NCI-H1092 treated with DMSO at 0.1 percent for 48 hours (cell line): ENCODE data around the gene RPP25L.
"Not testable (repeated sequence)": the region's sequence is repeated elsewhere in the genome, so short reads cannot be mapped to it uniquely, and the experiment has no call there.

Experiments
- DNase-seq: peaks from one replicate; lab custom pipeline; 2025; lab: John Stamatoyannopoulos, UW

RPP25L gene, protein sequence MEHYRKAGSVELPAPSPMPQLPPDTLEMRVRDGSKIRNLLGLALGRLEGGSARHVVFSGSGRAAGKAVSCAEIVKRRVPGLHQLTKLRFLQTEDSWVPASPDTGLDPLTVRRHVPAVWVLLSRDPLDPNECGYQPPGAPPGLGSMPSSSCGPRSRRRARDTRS

DNA sequence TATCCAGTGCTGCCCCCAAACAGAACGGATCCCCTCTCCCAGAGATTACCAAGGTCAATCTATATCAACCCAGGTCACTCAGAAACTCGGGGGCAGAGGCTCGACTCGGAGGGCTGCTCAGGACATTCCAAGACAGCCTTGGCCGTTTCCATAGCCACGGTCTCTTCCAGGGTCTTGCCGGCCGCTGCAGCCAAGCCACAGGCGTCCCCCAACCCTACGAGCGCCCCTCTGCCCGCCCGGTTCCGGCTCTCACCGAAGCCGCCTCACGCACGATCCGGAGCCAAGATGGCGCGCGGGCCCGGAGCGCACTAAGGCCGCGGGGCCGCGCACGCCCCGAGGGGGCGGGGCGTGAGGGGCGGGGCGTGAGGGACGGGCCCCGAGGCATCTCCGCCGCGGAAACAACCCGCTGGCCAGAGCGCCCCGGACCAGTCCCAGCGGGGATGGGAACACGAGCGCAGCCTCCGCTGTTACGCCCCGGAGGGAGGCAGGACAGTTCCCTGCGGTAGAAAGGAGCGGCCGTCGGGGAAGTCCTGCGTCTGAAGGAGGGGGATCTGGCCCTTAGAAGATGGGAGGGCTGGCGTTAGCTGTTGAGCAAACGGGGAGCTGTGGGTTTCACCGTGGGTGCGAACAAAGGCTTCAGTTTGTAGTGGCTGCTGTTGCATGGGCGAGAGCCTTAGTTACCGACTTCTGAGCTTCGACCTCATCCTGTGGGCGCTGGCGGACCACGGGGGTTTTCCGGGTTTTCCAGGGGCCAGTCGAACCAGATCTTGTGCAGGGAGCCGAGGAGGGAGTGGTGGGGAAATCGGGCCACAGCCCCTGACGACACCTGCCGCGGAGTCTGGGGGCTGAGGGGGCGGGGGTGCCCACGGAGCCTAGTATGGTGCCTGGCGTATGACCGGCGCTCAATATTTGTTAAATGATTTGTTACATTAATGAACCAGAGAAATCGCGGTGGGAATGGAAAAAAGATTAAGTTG is at the start of gene RPP25L:
TSS of gene RPP25L (minus strand) at position 287 of the 977 bp plus-strand sequence. CDS start 801 bp downstream, outside the sequence.
- peak; percentile 76 for DNase-seq

DNA sequence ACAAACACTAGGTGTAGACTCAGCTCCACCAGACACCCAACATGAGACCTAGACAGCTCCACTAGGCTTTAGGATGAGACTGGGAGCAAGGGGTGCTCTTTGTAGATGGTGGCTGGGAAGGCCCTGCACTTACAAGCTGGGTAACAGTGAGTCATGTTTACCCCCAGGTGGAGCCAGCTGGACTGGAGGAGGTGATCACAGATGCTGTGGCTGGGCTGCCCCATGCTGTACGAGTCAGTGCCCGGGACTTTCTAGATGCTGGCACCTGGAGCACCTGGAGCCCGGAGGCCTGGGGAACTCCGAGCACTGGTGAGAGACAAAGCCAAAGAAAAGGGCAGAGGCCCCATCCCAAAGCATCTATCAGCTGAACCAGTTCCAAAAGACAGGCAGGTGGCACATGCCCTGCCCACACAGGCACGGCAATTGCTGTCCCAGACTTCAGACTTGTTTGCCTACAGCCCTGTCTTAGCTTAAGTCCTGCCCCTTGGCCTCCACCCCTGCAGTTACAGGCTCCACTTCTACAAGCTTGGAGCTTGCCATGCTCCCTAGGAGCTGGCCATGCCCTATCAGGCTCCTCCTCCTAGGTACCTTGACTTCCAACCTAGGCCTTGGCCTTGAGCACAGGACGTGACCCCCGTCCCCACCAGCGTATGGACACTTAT is 47.8 kb upstream of the RPP25L start:
- no peak for DNase-seq

DNA sequence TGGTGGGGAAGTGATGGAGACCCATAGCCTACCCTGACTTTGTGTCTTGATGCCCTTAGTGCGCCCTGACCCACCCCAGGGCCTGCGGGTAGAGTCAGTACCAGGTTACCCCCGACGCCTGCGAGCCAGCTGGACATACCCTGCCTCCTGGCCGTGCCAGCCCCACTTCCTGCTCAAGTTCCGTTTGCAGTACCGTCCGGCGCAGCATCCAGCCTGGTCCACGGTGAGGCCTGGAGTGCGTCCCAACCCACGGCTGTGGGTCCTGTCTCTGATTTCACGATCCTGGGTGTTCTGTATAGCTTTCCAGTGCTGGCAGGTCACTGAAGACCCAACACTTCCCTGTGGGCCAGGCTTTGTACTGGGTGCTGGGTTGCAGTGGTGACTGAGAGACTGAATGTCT is 46.6 kb upstream of the RPP25L start:
- DNase-seq = no peak

DNA sequence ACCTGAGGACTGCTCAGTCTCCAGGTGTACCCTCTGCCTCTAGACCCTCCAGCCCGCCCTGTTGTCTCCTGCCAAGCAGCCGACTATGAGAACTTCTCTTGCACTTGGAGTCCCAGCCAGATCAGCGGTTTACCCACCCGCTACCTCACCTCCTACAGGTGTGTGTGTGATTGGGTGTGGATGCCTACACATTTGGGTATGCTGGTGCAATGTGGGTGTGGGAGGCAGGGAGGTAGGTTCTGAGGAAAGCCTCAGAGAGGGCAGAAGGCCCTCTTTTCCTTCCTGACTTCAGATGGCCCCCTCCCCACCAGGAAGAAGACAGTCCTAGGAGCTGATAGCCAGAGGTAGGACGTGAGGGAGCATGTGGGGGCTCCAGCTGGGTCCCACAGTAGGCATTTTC is 45.1 kb upstream of the RPP25L start:
- no peak for DNase-seq

DNA sequence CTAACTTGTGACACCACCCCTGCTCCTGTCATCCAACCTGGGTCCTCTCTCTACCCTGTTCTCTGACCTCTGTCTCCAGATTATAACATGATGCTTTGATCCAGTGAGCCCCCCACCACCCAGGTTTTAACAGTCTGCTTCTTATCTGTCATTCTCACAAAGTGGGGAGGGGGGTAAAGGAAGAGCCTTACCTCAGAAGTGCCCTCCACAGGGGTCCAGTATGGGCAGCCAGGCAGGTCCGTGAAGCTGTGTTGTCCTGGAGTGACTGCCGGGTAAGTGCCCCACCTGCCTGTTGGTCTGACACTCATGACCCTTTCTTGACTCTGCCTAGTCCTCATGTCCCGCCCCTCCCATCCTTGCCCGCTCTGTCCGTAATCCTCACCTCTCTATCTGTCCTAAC is 43.5 kb upstream of the RPP25L start:
- DNase-seq = no peak

DNA sequence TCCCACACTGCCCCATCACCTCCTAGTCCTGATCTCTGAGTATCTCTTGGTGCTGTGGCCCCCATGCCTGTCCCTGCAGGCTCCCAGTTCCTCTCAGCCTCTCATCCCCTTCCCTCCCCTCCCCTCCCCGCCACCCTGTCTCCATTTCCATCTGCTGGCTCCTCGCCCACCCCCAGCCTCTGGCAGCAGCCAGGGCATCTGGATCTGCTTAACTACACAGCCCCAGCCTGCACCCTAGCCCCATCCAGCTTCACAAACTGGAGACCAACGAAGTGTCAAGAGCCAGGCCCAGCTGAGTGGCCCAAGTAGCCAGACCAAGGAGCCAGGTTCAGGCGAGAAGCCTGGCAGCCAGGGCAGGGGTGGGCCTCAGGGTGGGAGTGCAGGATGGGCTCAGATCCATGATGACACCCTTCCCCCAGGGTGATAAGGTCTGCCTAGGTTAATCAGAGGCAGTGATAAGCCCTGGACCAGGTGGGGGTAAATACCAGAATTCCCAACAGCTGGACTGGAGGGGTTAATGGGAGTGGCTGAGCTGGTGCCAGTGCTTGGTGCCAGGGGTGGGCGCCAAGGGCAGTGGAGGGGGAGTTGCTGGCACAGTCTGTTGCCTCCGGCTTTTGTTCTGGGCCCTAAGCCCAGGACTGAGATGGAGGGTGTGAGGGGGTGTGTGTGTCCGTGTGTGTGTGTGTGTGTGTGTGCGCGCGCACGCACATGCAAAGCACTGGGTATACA is 42.6 kb upstream of the RPP25L start:
- DNase-seq = peak; percentile 96

DNA sequence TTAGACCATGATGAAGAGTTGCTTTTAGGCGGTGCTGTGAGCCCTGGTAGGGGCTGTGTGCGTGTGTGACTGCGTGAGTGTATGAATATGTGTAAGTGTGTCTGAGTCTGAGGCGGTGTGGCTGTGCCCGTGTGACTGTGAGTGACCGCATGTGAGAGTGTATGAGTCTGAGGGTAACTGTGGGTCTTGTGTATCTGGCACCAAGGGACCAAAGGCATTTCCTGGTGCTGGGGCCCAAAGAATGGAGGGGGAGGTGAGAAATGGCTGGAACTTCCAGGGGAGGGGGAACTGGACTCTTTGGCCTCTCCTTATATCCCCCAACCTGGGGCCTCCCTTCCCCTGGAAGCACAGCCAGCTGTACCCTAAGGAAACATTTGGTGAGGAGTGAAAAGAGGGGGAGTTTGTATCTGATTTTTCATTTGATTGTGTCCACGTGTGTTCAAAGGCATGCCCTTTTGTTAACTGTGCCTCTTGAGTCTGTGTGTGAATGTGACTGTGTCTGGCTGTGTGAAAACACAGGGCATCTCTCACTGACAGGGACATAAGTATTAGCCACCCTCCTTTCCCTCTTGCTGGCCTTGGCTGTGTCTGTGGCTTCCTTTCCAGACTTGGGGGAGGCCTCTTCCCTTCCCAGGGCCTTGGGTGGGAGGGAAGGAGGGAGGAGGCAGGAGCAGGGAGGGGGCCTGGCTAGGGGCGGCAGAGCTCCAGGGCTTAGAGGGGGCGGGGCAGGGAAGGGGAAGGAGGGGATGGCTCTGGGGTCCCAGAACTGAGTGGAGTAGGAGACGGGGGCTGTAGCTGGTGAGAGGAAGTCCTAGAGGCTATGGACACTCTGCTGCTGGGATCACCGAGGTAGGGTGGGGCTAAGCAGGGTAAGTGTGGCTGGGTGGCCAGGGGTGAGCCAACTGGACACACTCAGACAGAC is 41.5 kb upstream of the RPP25L start:
- peak; percentile 38 for DNase-seq

DNA sequence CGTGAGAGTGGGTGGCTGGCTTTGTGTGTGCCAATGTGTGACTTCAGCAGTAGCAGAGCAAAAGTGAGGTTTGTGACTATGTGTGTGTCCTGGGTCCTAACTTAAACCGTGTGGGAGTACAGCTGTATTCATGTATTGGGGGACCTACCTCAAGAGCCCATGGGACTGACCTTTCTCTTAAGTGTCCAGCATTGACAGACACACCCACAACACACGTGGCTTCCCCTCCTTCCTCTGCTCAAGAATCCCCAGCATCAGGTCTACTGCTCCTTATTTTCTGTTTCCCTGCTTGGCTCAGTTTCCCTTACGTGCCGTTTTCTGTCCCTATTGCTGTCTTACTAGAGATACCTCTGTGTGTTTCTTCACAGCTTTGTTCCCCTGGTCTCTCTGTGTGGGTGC is 40.7 kb upstream of the RPP25L start:
- no peak for DNase-seq

DNA sequence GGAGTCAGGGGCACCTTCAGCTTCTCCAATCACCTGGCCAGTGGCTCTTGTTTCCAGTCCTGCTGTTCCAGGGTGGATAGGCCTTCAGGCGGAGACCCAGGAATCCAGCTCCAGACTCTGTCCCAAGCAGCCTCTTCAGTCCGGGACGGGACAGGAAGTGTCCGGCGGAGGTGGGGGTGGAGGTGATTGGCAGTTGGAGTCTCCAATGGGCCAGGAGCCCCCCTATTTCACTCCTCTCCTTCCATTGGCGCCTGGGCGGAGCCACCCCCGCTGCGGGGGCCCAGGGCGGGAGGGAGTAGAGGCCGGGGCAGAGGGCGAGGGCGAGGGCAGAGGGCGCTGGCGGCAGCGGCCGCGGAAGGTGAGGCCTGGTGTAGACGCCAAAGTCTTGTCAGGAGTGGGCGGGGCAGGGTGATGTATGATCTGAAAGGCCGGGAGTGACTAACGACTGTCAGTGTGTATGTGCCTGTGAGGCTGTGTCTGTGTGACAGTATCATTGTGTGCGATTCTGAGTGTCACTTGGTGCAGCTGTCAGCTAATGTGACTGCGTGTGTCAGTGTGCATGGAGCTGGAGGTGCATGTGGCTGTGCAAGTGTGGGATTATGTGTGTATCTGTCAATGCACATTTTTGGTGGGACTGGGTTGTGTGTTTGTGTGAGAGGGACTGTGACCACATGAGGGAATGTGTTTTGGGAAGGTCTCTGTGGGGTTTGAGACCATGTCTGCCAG is 40.1 kb upstream of the RPP25L start, which contains the start of gene IL11RA:
TSS of gene IL11RA (plus strand) at position 310 of the 726 bp plus-strand sequence. CDS start 3,033 bp downstream, outside the sequence.
- no peak for DNase-seq

DNA sequence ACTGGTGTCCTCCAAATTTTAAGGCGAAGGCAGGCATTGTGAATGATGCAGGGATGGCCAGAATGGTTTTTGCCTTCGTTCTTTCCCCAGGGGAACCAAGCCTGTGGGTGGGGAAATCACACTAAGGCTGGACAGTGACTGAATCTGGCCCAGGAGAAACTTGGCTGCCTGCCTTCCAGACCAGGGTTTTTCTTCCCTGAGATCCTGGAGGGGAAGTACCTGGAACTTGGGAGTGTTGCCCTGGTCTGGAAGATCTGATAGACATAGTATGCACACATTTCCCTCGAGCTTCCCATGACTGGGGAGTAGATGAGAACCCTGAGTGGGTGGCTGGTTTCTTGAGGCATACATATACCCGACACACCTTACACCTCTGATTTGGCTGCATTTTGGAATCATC is 39.4 kb upstream of the RPP25L start:
- DNase-seq = no peak

DNA sequence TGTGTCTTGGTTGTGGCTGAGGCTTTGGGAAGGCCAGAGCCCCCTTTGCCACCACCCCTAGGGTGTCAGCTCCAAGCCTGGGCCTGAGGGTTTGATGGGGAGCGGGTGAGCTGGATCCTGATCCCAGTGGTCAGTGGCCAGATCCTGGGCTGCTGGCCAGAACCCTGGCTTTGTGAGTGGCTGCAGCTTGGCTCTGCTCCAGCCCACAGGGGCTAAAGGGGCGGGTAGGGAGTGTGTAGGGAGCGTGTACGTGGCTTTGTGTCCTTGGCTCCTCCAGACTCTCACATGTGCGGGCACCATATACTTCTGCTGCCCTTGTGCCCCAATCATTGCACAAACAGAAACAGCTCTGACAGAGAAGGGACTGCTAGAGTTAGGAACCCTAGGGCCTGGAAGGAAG is 38.9 kb upstream of the RPP25L start:
- DNase-seq = no peak

DNA sequence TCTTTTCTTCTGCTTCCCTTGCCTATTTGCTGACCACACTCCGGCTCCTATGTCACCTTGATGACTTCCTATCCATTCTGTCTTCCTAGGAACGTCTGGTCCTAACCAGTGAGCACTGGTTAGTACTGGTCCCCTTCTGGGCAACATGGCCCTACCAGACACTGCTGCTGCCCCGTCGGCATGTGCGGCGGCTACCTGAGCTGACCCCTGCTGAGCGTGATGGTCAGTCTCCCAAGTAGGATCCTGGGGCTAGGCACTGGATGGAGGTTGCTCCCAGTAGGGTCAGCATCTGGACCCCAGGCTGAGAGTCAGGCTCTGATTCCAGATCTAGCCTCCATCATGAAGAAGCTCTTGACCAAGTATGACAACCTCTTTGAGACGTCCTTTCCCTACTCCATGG is 36.8 kb upstream of the RPP25L start:
- no peak for DNase-seq

DNA sequence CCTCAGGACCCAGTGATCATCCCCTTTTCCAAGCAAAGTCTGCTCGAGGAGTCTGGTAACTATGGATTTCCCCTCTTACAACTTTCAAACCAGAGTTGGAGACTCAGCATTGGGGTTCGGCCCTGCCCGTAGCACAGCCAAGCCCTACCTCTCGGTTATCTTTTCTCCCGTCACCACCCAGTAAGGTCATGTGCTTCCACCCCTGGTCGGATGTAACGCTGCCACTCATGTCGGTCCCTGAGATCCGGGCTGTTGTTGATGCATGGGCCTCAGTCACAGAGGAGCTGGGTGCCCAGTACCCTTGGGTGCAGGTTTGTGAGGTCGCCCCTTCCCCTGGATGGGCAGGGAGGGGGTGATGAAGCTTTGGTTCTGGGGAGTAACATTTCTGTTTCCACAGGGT is 35.8 kb upstream of the RPP25L start:
- no peak for DNase-seq

DNA sequence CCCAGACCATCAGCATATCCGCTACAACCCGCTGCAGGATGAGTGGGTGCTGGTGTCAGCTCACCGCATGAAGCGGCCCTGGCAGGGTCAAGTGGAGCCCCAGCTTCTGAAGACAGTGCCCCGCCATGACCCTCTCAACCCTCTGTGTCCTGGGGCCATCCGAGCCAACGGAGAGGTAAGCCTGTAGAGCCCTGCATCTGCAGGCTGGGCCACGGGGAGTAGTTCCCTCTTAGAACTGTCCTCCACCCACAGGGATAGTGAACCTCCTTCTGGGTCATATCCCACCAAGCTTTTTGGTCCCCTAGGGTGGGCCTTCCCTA is 35.1 kb upstream of the RPP25L start:
- DNase-seq = no peak

DNA sequence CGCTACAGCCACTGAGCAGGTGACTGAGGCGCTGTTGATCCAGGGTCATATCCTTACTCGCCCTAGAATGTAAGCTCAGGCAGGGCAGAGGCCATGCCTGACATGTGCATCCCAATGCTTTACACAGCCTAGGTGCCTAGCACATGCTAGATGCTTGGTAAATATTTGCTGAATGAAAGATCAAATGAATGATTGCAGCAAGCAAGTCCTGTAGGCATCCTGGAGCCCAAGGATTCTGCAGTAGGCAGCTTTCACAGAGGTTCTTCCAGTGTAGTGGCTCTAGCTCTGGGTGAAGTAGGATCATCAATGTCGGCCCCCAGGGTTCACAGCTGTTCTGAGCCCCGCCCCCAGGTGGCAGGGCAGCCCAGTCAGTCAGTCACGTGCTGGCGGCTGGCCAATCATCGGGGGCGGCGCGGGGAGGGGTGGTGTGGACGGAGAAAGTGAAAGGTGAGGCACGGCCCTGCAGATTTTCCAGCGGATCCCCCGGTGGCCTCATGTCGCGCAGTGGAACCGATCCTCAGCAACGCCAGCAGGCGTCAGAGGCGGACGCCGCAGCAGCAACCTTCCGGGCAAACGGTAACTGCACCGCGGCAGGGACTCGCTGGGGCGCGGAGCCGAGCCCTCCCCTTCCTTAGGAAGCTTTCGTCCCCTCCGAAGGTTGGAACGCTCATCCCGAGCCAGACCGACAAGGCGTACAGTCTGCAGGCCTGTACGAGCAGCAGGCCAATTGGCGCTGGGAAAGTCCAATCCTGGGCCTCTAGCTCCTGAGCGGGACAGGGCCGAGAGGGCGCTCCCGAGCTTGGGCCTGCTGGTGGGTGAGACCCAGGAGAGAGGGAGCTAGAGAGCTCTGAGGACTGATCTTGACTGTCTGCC is 34.5 kb upstream of the RPP25L start, which contains the start of gene GALT:
TSS of gene GALT (plus strand) at position 465 of the 873 bp plus-strand sequence. CDS start at position 495, 30 bp downstream.
- DNase-seq = peak; percentile 93

DNA sequence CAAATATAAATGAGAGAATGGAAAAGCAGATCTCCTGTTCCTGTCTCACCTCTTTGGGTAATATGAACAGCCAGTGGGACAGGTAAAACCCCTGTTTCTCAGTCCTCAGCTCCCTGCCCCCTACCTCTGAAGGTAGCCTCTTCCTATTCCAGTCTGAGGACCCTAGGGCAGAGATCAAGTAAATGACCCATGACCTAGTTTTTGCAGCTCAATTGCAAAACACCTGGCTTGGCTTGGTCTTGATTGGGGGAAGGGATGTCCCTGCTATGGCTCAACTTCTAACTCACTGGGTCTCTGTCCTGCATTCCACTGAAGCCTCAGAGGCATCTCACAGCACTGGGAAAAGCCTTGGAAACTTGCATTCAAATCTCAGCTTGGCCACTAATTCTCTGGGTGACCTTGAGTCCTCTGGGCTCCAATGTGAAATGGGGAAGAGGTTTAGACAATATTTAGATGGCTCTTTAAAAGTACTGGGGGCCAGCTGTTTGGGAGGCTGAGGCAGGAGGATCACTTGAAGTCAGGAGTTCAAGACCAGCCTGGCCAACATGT is 32.9 kb upstream of the RPP25L start:
- no peak for DNase-seq

DNA sequence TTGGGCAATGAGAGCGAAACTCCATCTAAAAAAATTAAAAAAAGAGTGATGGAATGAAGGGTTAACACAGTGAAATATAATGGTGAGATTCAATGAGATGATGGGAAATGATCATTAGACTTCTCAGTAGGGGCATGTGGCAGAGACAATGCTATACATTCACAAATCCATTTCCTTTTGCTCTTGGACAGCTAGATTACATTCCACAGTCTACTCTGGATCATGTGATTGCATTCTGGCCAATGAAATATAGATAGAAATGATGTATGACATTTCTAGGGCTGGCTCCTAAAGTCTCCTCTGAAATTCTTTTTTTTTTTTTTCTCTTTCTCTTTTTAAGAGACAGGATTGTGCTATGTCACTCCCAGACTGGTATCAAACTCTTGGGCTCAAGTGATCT is 30.8 kb upstream of the RPP25L start:
- DNase-seq = no peak

DNA sequence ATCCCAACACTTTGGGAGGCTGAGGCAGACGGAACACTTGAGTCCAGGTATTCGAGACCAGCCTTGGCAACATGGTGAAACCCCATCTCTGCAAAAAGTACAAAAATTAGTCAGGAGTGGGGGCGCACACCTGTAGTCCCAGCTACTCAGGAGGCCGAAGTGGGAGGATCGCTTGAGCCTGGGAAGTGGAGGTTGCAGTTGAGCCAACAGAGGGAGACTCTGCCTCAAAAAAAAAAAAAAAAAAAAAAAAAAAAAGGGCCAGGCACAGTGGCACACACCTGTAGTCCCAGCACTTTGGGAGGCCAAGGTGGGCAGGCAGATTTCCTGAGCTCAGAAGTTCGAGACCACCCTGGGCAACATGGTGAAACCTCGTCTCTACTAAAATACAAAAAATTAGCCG is 27.4 kb upstream of the RPP25L start:
- DNase-seq = not testable (repeated sequence)

DNA sequence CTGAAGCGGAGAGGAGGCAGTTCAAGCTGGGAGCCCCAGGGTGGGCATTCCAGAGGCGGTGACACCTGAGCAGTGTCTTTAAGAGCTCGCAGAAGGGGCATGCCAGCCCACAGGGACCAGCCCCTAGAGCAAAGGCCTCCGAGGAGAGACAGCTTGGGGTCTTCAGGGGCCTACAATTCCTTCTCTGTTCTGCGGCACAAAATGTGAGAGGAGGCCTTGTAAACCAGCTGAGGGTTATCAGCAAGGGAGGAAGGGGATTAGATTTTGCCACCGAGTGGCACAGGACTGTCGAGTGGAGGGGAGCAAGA is 26.2 kb upstream of the RPP25L start:
- no peak for DNase-seq
